Renal cortical epithelial cell (primary cell): Measurements from ENCODE around the gene B4GALT1. TPM values are rescaled to one million over a fixed set of nuclear protein-coding genes. Genes with fewer than 3 reads are reported as not detected.
"Not testable (repeated sequence)": the region's sequence is repeated elsewhere in the genome, so short reads cannot be mapped to it uniquely, and the experiment has no call there.

Experiments
- DNase-seq: peaks from one replicate; pipeline ENCODE4 v3.0.0-alpha.2; 2011; ENCODE audit warnings: low read depth
- total RNA-seq: library from RNA; depleted of rRNA; stranded (reverse); fragments of >200 nt; gene quantifications from 2 replicates; pipeline ENCODE4 v1.2.3, GENCODE V29; 2014

The B4GALT1 gene
- total RNA-seq, 1 donor from 2014 or later, result 113 TPM

- no peak for DNase-seq
These were observed 18.3 kb upstream of the B4GALT1 start for GRCh38 chr9:33185406-33185805.

- no peak for DNase-seq
These were observed 17.8 kb upstream of the B4GALT1 start for GRCh38 chr9:33184963-33185362.

GRCh38 chr9:33182519-33182918 lies 15.4 kb upstream of the B4GALT1 start:
- no peak for DNase-seq

- no peak for DNase-seq
These were observed 13.5 kb upstream of the B4GALT1 start for GRCh38 chr9:33180526-33181184.

- DNase-seq, result no peak
These were observed 12.0 kb upstream of the B4GALT1 start for GRCh38 chr9:33178972-33179697.

- peak; percentile 96 for DNase-seq
These were observed 10.5 kb upstream of the B4GALT1 start for GRCh38 chr9:33177639-33178038.

- DNase-seq, result no peak
These were observed 9.9 kb upstream of the B4GALT1 start for GRCh38 chr9:33177086-33177485.

- peak; percentile 42 for DNase-seq
These were observed 8.7 kb upstream of the B4GALT1 start for GRCh38 chr9:33175649-33176325.

- peak; percentile 87 for DNase-seq
These were observed 5.4 kb upstream of the B4GALT1 start for GRCh38 chr9:33172256-33173238.

- DNase-seq, result peak; percentile 67
These were observed 3.6 kb upstream of the B4GALT1 start for GRCh38 chr9:33170464-33171415.

- DNase-seq, result no peak
These were observed 1.9 kb upstream of the B4GALT1 start for GRCh38 chr9:33168941-33169544.

- DNase-seq, result no peak
These were observed 881 bp upstream of the B4GALT1 start for GRCh38 chr9:33167972-33168461.

GRCh38 chr9:33166231-33167083 lies 679 bp downstream of the B4GALT1 start:
- no peak for DNase-seq

- peak; percentile 91 for DNase-seq
These were observed 1.6 kb downstream of the B4GALT1 start for GRCh38 chr9:33165263-33166151.

GRCh38 chr9:33164921-33165262 lies 2.2 kb downstream of the B4GALT1 start:
- not testable (repeated sequence) for DNase-seq

- DNase-seq, result peak; percentile 64
These were observed 2.9 kb downstream of the B4GALT1 start for GRCh38 chr9:33164138-33164809.

GRCh38 chr9:33163433-33164137 lies 3.6 kb downstream of the B4GALT1 start:
- no peak for DNase-seq
